ENCODE measurements around the gene TBCD. TPM values are rescaled to one million over a fixed set of nuclear protein-coding genes. Genes with fewer than 3 reads are reported as not detected.

Gene TBCD
- total and polyA plus RNA-seq, 2 experiments from 2014 or later: 19.3 to 33.8 TPM

GRCh38 chr17:82859431-82860403 is 107.9 kb downstream of the TBCD start:
- Histone ChIP-seq H3K27me3 (replicated peaks; ENCODE audit: insufficient read depth) (no peaks in the 10 kb centered on the region), H3K9me3 (ENCODE audit: low read depth) (no peaks in the 10 kb centered on the region), H3F3A (ENCODE audit: insufficient read depth) (no peaks in the 10 kb centered on the region), H3K4me1 (ENCODE audit: insufficient read depth) (peaks cover 14% of the 10 kb centered on the region), H3K4me2 (ENCODE audit: unreplicated experiment) (peak overlapping the region; percentile 53), H3K27ac (no peak overlapping the region), H4K20me1 (ENCODE audit: insufficient read depth) (no peaks in the 10 kb centered on the region), H3K9ac (no peak overlapping the region), H3K9me2 (ENCODE audit: insufficient read depth) (no peaks in the 10 kb centered on the region), H3K79me2 (ENCODE audit: insufficient read depth) (no peaks in the 10 kb centered on the region), H3K36me3 (ENCODE audit: low read depth) (no peaks in the 10 kb centered on the region), H2AFZ (no peak overlapping the region), H3K4me3 (no peak overlapping the region)
- TF ChIP-seq EZH2 (IDR thresholded peaks at IDR 0.05; ENCODE audit: insufficient read depth, poor library complexity, severe bottlenecking): no peak
- TF ChIP-seq EZH2phosphoT487 (IDR thresholded peaks at IDR 0.05; ENCODE audit: insufficient read depth, low read depth): no peak
- peak; percentile 47 for DNase-seq
- in situ Hi-C loops (cut with MboI): no loop called here
- 86 to 90% methylated on average over 15 to 23 of the region's 23 CpGs for WGBS, 2 experiments (ENCODE audit: low coverage in 1 of 2, low lambda C conversion rate in 2 of 2, missing lambda C conversion rate in 2 of 2)

GRCh38 chr17:82860606-82861392 is 108.9 kb downstream of the TBCD start:
- no peak overlapping the region for H2AFZ ChIP-seq
- H3F3A ChIP-seq (ENCODE audit: insufficient read depth): no peaks in the 10 kb centered on the region
- 94 to 96% methylated on average over 38 to 42 of the region's 42 CpGs for WGBS, 2 experiments (ENCODE audit: low coverage in 1 of 2, low lambda C conversion rate in 2 of 2, missing lambda C conversion rate in 2 of 2)
- TF ChIP-seq EZH2phosphoT487 (IDR thresholded peaks at IDR 0.05; ENCODE audit: insufficient read depth, low read depth): no peak
- TF ChIP-seq EZH2 (IDR thresholded peaks at IDR 0.05; ENCODE audit: insufficient read depth, poor library complexity, severe bottlenecking): no peak
- DNase-seq: no peak
- H3K4me2 ChIP-seq (ENCODE audit: unreplicated experiment): no peak overlapping the region
- no peak overlapping the region for H3K27ac ChIP-seq
- peaks cover 14% of the 10 kb centered on the region for H3K4me1 ChIP-seq (ENCODE audit: insufficient read depth)
- H4K20me1 ChIP-seq (ENCODE audit: insufficient read depth): no peaks in the 10 kb centered on the region
- in situ Hi-C loops (cut with MboI): no loop called here
- no peak overlapping the region for H3K4me3 ChIP-seq
- no peaks in the 10 kb centered on the region for H3K9me3 ChIP-seq (ENCODE audit: low read depth)
- no peaks in the 10 kb centered on the region for H3K27me3 ChIP-seq (replicated peaks; ENCODE audit: insufficient read depth)
- H3K9me2 ChIP-seq (ENCODE audit: insufficient read depth): no peaks in the 10 kb centered on the region
- H3K9ac ChIP-seq: no peak overlapping the region
- no peaks in the 10 kb centered on the region for H3K79me2 ChIP-seq (ENCODE audit: insufficient read depth)
- no peaks in the 10 kb centered on the region for H3K36me3 ChIP-seq (ENCODE audit: low read depth)

GRCh38 chr17:82861393-82861775 is 109.5 kb downstream of the TBCD start:
- 97 to 98% methylated on average over 12 of the region's 12 CpGs for WGBS, 2 experiments (ENCODE audit: low coverage in 1 of 2, low lambda C conversion rate in 2 of 2, missing lambda C conversion rate in 2 of 2)
- Histone ChIP-seq H2AFZ (no peak overlapping the region), H3K9me2 (ENCODE audit: insufficient read depth) (no peaks in the 10 kb centered on the region), H3K79me2 (ENCODE audit: insufficient read depth) (no peaks in the 10 kb centered on the region), H3K27ac (no peak overlapping the region), H3K9me3 (ENCODE audit: low read depth) (no peaks in the 10 kb centered on the region), H3K4me2 (ENCODE audit: unreplicated experiment) (no peak overlapping the region), H3K4me3 (no peak overlapping the region), H4K20me1 (ENCODE audit: insufficient read depth) (no peaks in the 10 kb centered on the region), H3K4me1 (ENCODE audit: insufficient read depth) (peaks cover 14% of the 10 kb centered on the region), H3K36me3 (ENCODE audit: low read depth) (no peaks in the 10 kb centered on the region), H3K9ac (no peak overlapping the region), H3K27me3 (replicated peaks; ENCODE audit: insufficient read depth) (no peaks in the 10 kb centered on the region), H3F3A (ENCODE audit: insufficient read depth) (no peaks in the 10 kb centered on the region)
- no peak for TF ChIP-seq EZH2phosphoT487 (IDR thresholded peaks at IDR 0.05; ENCODE audit: insufficient read depth, low read depth)
- TF ChIP-seq EZH2 (IDR thresholded peaks at IDR 0.05; ENCODE audit: insufficient read depth, poor library complexity, severe bottlenecking): no peak
- no peak for DNase-seq
- in situ Hi-C loops (cut with MboI): no loop called here

- Histone ChIP-seq H3K4me1 (ENCODE audit: insufficient read depth) (peaks cover 20% of the 10 kb centered on the region), H3K79me2 (ENCODE audit: insufficient read depth) (no peaks in the 10 kb centered on the region), H3K4me3 (no peak overlapping the region), H3K9ac (no peak overlapping the region), H3K9me2 (ENCODE audit: insufficient read depth) (no peaks in the 10 kb centered on the region), H3K27me3 (replicated peaks; ENCODE audit: insufficient read depth) (no peaks in the 10 kb centered on the region), H3K27ac (no peak overlapping the region), H3K36me3 (ENCODE audit: low read depth) (no peaks in the 10 kb centered on the region), H2AFZ (no peak overlapping the region), H3F3A (ENCODE audit: insufficient read depth) (no peaks in the 10 kb centered on the region), H3K9me3 (ENCODE audit: low read depth) (no peaks in the 10 kb centered on the region), H4K20me1 (ENCODE audit: insufficient read depth) (no peaks in the 10 kb centered on the region), H3K4me2 (ENCODE audit: unreplicated experiment) (no peak overlapping the region)
- TF ChIP-seq EZH2phosphoT487 (IDR thresholded peaks at IDR 0.05; ENCODE audit: insufficient read depth, low read depth) (no peak), EZH2 (IDR thresholded peaks at IDR 0.05; ENCODE audit: insufficient read depth, poor library complexity, severe bottlenecking) (no peak)
- DNase-seq: no peak
- in situ Hi-C loops (cut with MboI): no loop called here
- 96 to 99% methylated on average over 8 of the region's 8 CpGs for WGBS, 2 experiments (ENCODE audit: low coverage in 1 of 2, low lambda C conversion rate in 2 of 2, missing lambda C conversion rate in 2 of 2)
Measured at GRCh38 chr17:82862191-82862590, 110.3 kb downstream of the TBCD start.
